ENCODE data around the gene GPX3. TPM values are rescaled to one million over a fixed set of nuclear protein-coding genes. Genes with fewer than 3 reads are reported as not detected.

Gene GPX3
- total and polyA plus RNA-seq, 9 of the 15 experiments (the other 6 are each of a cell fraction or from before 2014, with no cell fraction given), result 0.25 to 0.86 TPM; not detected in 7

- H3K79me2 ChIP-seq (ENCODE audit: control insufficient read depth, insufficient read depth, low read length), result peaks cover 31% of the 10 kb centered on the region; the same call in 2 of the 3 replicates
- ChIA-PET CTCF (ENCODE audit: low intra/inter-chr PET ratio) (no interaction called here), POLR2A (no interaction called here)
- BruUV-seq (replicated peaks), result no TSS peak
- no peak for FAIRE-seq
- ATAC-seq, result no peak
- H3K4me1 ChIP-seq (replicated peaks in 1 of 2; ENCODE audit: control insufficient read depth in 2 of 2, insufficient read depth in 2 of 2, low read length in 2 of 2), result peaks cover 11 to 20% of the 10 kb centered on the region in 2 experiments
- no peak overlapping the region for H2AFZ ChIP-seq (ENCODE audit: low read depth, low read length)
- DNase-seq (ENCODE audit: extremely low read depth in 1 of 4, low spot score in 3 of 4), result no peak
- intact Hi-C loops (cut with micrococcal nuclease) (no loop called here), in situ Hi-C loops (cut with MboI) (no loop called here)
- H3K9ac ChIP-seq (ENCODE audit: insufficient read depth in 1 of 2, low read depth in 2 of 2, low read length in 2 of 2), result peak overlapping the region in 1 of 2 experiments; percentile 12; a peak in 1 of 4 replicates
- WGBS (ENCODE audit: insufficient coverage, low coverage, missing lambda C conversion rate), result 91% methylated on average over 8 of the region's 12 CpGs
- H3K9me3 ChIP-seq (replicated peaks; ENCODE audit: control insufficient read depth, insufficient read depth, low read depth, low read length), result no peaks in the 10 kb centered on the region
- peaks cover 52% of the 10 kb centered on the region for H3K36me3 ChIP-seq (ENCODE audit: control insufficient read depth, insufficient read depth, low read length)
- H3K9me1 ChIP-seq (ENCODE audit: control insufficient read depth, insufficient read depth, low read length), result peaks cover 21% of the 10 kb centered on the region
- no peak overlapping the region for H3K27ac ChIP-seq (ENCODE audit: extremely low read depth, low read depth, low read length)
- H3K27me3 ChIP-seq (ENCODE audit: control insufficient read depth in 2 of 2, insufficient read depth in 2 of 2, low read length in 2 of 2), result no peaks in the 10 kb centered on the region; a peak in 1 of 5 replicates
- no peak overlapping the region for H3K4me3 ChIP-seq
- TF ChIP-seq RBM25 (IDR thresholded peaks at IDR 0.05; ENCODE audit: low read depth, low read length, severe bottlenecking) (peak; percentile 72), CHD2 (IDR thresholded peaks at IDR 0.05; ENCODE audit: low read depth, low read length) (no peak), CHD1 (IDR thresholded peaks at IDR 0.05; ENCODE audit: low read length) (no peak), USF1 (CRISPR knock-in tag; IDR thresholded peaks at IDR 0.05) (no peak)
- H3K4me2 ChIP-seq (ENCODE audit: insufficient read depth, low read length), result no peak overlapping the region
- peaks cover 51% of the 10 kb centered on the region for H4K20me1 ChIP-seq (replicated peaks; ENCODE audit: control insufficient read depth, insufficient read depth, low read length)
Observed at GRCh38 chr5:151064916-151065499, 44.6 kb downstream of the GPX3 start.

- ChIA-PET CTCF (ENCODE audit: low intra/inter-chr PET ratio) (no interaction called here), POLR2A (interaction anchor here (0.9 kb wide), 1 partner anchor 16 kb away, joined by 3 read pairs; no protein-coding TSS in a partner anchor)
- Histone ChIP-seq H3K27ac (ENCODE audit: extremely low read depth, low read depth, low read length) (no peak overlapping the region), H3K9ac (ENCODE audit: insufficient read depth in 1 of 2, low read depth in 2 of 2, low read length in 2 of 2) (no peak overlapping the region), H3K4me1 (replicated peaks in 1 of 2; ENCODE audit: control insufficient read depth in 2 of 2, insufficient read depth in 2 of 2, low read length in 2 of 2) (peaks cover 11 to 20% of the 10 kb centered on the region in 2 experiments), H3K4me2 (ENCODE audit: insufficient read depth, low read length) (no peak overlapping the region), H3K4me3 (no peak overlapping the region), H4K20me1 (replicated peaks; ENCODE audit: control insufficient read depth, insufficient read depth, low read length) (peaks cover 51% of the 10 kb centered on the region), H3K79me2 (ENCODE audit: control insufficient read depth, insufficient read depth, low read length) (peaks cover 35% of the 10 kb centered on the region; the same call in 2 of the 3 replicates), H3K9me1 (ENCODE audit: control insufficient read depth, insufficient read depth, low read length) (peaks cover 21% of the 10 kb centered on the region), H3K36me3 (ENCODE audit: control insufficient read depth, insufficient read depth, low read length) (peaks cover 51% of the 10 kb centered on the region), H3K27me3 (ENCODE audit: control insufficient read depth in 2 of 2, insufficient read depth in 2 of 2, low read length in 2 of 2) (no peaks in the 10 kb centered on the region; a peak in 1 of 5 replicates), H2AFZ (ENCODE audit: low read depth, low read length) (no peak overlapping the region), H3K9me3 (replicated peaks; ENCODE audit: control insufficient read depth, insufficient read depth, low read depth, low read length) (no peaks in the 10 kb centered on the region)
- no TSS peak for BruUV-seq (replicated peaks)
- FAIRE-seq (no peak), DNase-seq (ENCODE audit: extremely low read depth in 1 of 4, low spot score in 3 of 4) (no peak), ATAC-seq (no peak)
- intact Hi-C loops (cut with micrococcal nuclease), result no loop called here
- 50% methylated on average over 1 of the region's 1 CpG for WGBS (ENCODE audit: insufficient coverage, low coverage, missing lambda C conversion rate)
- in situ Hi-C loops (cut with MboI), result no loop called here
- TF ChIP-seq POLR2G (IDR thresholded peaks at IDR 0.05; ENCODE audit: low read depth, low read length) (no peak), SNRNP70 (optimal IDR thresholded peaks at IDR 0.05; ENCODE audit: low read depth, low read length) (no peak), SIRT6 (IDR thresholded peaks at IDR 0.05; ENCODE audit: low read depth, low read length) (no peak), LEF1 (IDR thresholded peaks at IDR 0.05) (no peak), SRSF7 (optimal IDR thresholded peaks at IDR 0.05; ENCODE audit: low read depth, low read length) (no peak), JUN (IDR thresholded peaks at IDR 0.05; ENCODE audit: borderline replicate concordance, low read depth, low read length) (no peak), JUN (CRISPR knock-in tag; IDR thresholded peaks at IDR 0.05; ENCODE audit: borderline replicate concordance) (no peak), C11orf30 (IDR thresholded peaks at IDR 0.05; ENCODE audit: low read depth) (no peak), NCOR1 (IDR thresholded peaks at IDR 0.05) (no peak), RUNX1 (IDR thresholded peaks at IDR 0.05; ENCODE audit: low read depth) (no peak), ILF3 (IDR thresholded peaks at IDR 0.05; ENCODE audit: borderline replicate concordance) (no peak), ZNF133 (CRISPR knock-in tag; IDR thresholded peaks at IDR 0.05) (no peak), ILK (tag; IDR thresholded peaks at IDR 0.05; ENCODE audit: borderline replicate concordance, low read depth) (no peak), SIN3B (IDR thresholded peaks at IDR 0.05; ENCODE audit: low read depth) (no peak)
Observed at GRCh38 chr5:151065609-151066008, 45.2 kb downstream of the GPX3 start.

All from K562 (cell line).